HFF-Myc (cell line): ENCODE results near the gene KIZ.
"Not testable (repeated sequence)": the region's sequence is repeated elsewhere in the genome, so short reads cannot be mapped to it uniquely, and the experiment has no call there.

ENCODE experiments used
- DNase-seq: peaks from one replicate; pipeline ENCODE4 v3.0.0-alpha.2; 2011; ENCODE audit warnings: low read depth; ENCODE audit errors: extremely low read depth
- H3K4me3 ChIP-seq: replicated peaks from 2 replicates; pipeline ENCODE4 v1.5.1; 2011; ENCODE audit warnings: low read depth, mild to moderate bottlenecking, control low read depth, low read length
- TF ChIP-seq, protein P1 (sequence below): IDR thresholded peaks from 2 replicates; pipeline ENCODE4 v1.5.1; 2012; ENCODE audit warnings: mild to moderate bottlenecking, low read depth, low read length, control low read depth; ENCODE audit errors: missing control alignments

KIZ gene

DNA sequence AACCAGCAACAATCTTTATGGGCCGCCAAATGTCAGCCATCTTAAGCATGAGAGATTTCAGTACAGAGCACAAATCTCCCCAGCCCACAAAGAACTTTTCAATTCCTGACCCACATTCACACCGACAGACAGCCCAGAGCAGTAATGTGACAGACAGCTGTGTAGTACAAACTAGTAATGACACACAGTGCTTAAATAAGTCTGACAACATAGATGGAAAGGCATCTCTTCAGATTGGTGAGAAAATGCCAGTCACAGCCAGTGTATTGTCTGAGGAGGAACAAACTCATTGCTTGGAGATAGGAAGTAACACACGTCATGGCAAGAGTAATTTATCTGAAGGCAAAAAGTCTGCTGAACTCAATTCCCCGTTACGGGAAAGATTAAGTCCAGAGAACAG, 36.0 kb downstream of the KIZ start:
- no peak overlapping the region for H3K4me3 ChIP-seq
- TF ChIP-seq, protein P1, sequence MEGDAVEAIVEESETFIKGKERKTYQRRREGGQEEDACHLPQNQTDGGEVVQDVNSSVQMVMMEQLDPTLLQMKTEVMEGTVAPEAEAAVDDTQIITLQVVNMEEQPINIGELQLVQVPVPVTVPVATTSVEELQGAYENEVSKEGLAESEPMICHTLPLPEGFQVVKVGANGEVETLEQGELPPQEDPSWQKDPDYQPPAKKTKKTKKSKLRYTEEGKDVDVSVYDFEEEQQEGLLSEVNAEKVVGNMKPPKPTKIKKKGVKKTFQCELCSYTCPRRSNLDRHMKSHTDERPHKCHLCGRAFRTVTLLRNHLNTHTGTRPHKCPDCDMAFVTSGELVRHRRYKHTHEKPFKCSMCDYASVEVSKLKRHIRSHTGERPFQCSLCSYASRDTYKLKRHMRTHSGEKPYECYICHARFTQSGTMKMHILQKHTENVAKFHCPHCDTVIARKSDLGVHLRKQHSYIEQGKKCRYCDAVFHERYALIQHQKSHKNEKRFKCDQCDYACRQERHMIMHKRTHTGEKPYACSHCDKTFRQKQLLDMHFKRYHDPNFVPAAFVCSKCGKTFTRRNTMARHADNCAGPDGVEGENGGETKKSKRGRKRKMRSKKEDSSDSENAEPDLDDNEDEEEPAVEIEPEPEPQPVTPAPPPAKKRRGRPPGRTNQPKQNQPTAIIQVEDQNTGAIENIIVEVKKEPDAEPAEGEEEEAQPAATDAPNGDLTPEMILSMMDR, result no peak
- DNase-seq, result no peak

DNA sequence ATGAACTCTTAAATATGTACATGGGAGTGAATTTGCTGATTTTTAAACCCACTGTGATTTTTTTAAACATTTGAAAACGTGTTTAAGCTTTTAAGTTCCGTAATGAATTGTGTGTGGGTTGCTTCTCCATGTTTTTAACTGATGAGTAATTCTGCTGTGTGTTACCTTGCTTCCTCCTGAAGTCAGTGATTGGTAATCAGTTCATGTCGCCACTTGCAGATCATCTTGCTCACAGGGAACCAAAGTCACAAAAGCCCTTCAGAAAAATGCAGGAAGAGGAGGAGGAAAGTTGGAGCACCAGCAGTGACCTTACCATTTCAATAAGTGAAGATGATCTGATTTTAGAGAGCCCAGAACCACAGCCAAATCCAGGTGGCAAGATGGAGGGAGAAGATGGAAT, 36.7 kb downstream of the KIZ start:
- H3K4me3 ChIP-seq, result no peak overlapping the region
- no peak for DNase-seq
- TF ChIP-seq, protein P1, result no peak

DNA sequence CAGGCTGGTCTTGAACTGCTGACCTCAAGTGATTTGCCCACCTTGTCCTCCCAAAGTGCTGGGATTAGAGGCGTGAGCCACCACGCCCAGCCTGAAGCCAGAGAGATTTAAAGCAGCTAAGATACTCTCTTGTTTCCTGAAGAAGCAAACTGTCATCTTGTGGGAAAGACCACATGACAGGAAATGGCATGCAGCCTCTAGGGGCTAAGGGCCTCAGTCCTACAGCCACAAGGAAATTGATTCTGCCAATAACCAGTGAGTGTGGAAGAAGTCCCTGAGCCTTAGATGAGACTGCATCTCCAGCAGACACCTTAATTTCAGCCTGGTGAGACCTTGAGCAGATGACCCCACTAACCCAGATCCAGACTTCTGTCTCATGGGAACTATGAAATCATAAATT, 40.9 kb downstream of the KIZ start:
- H3K4me3 ChIP-seq, result no peak overlapping the region
- TF ChIP-seq, protein P1, result no peak
- DNase-seq, result no peak

GRCh38 chr20:21167261-21167660, 41.4 kb downstream of the KIZ start:
- DNase-seq, result no peak
- no peak overlapping the region for H3K4me3 ChIP-seq
- TF ChIP-seq, protein P1, result no peak

DNA sequence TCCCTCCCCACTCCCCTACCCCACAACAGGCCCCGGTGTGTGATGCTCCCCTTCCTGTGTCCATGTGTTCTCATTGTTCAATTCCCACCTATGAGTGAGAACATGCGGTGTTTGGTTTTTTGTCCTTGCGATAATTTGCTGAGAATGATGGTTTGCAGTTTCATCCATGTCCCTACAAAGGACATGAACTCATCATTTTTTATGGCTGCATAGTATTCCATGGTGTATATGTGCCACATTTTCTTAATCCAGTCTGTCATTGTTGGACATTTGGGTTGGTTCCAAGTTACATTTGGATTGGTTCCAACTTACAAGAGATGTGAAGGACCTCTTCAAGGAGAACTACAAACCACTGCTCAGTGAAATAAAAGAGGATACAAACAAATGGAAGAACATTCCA, 42.2 kb downstream of the KIZ start:
- DNase-seq, H3K4me3 ChIP-seq: not testable (repeated sequence)

DNA sequence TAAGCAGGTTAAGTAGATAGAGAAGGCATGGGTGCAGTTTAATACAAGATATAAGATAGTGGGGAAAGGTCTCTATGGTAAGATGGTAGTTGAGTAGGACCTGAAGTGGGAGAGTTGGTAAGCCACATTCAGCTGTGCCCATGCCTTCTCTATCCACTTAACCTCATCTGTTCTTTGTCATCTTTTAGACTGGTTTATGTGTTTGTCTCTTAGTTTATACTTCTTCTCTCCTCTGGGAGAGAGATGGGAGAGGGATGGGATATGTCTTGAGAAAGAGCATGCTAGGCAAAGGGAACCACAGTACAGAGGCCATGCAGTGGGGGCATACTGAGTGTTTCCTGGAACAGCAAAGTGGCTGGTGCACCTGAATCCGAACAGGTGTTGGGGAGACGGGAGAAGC, 46.7 kb downstream of the KIZ start:
- no peak overlapping the region for H3K4me3 ChIP-seq
- no peak for DNase-seq
- TF ChIP-seq, protein P1, result no peak

- no peak for DNase-seq
- H3K4me3 ChIP-seq, result no peak overlapping the region
- TF ChIP-seq, protein P1, result no peak
These were observed 47.6 kb downstream of the KIZ start for GRCh38 chr20:21173485-21173884.
